ENCODE results near the gene FRMD4A. TPM values are rescaled to one million over a fixed set of nuclear protein-coding genes. Genes with fewer than 3 reads are reported as not detected.
"Not testable (repeated sequence)": the region's sequence is repeated elsewhere in the genome, so short reads cannot be mapped to it uniquely, and the experiment has no call there.

FRMD4A gene
- total RNA-seq, 2 experiments from 2014 or later = 7.1 to 7.2 TPM

GRCh38 chr10:13771992-13772391 lies 558.7 kb downstream of the FRMD4A start:
- Mint-ChIP-seq H3K27ac (no peak overlapping the region), H3K4me1 (no peaks in the 10 kb centered on the region), H3K27me3 (peaks cover 8% of the 10 kb centered on the region), H3K36me3 (no peaks in the 10 kb centered on the region), H3K4me3 (no peak overlapping the region), H3K9me3 (no peaks in the 10 kb centered on the region)
- DNase-seq = no peak

DNA sequence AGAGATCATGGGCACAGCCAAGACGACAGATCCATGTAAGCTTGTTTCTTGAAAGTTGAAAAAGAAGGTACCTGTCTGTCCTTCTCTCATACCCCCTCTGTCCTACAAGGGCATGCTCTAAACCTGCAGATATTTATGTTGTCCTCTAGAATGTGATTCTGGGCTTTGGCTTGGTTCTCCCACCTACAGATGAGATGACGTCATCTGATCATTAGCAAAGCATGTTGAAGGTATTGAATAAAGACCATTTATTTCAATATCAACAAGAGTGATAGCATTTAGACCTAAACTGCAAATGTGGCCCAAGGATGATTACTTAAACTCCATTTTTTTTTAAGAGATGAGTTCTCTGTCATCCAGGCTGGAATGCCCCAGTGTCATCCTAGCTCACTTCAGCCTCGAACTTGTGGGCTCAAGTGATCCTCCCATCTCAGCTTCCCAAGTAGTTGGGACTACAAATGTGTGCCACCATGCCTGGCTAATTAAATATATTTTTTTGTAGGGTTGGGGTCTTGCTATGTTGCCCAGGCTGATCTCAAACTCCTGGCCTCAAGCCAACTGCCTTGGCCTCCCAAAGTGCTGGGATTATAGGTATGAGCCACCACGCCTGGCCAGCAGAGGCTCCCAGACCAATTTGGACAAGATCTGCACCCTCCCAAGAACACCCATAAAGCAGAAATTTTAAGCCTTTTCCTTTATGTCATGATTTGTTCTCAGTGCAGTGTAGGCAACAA lies 559.8 kb downstream of the FRMD4A start:
- no peaks in the 10 kb centered on the region for H3K36me3 Mint-ChIP-seq

DNA sequence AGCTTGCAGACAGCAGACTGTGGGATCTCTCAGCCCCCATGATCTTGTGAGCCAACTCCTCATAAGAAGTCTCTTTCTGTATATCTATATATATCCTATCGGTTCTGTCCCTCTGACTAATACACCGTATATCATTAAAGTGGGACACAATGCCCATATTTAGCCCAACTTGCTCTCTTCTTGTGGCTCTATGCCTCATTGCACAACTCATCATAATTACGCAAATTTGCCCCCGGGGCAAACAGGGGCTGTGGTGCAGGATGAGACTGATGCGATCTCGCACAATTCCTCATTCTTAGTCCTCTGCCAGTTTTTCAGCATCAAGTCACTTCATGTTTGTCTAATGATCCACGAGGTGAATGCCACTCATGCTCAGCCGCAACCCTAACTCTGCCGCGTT lies 560.8 kb downstream of the FRMD4A start:
- Mint-ChIP-seq H3K36me3 (no peaks in the 10 kb centered on the region), H3K27me3 (peaks cover 5% of the 10 kb centered on the region), H3K9me3 (no peaks in the 10 kb centered on the region), H3K4me1 (no peaks in the 10 kb centered on the region), H3K4me3 (no peak overlapping the region), H3K27ac (no peak overlapping the region)
- no peak for DNase-seq

More for the DNA sequence above, 559.8 kb downstream of the FRMD4A start:
- peaks cover 8% of the 10 kb centered on the region for H3K27me3 Mint-ChIP-seq
- no peak overlapping the region for H3K27ac Mint-ChIP-seq
- no peaks in the 10 kb centered on the region for H3K4me1 Mint-ChIP-seq
- no peak for DNase-seq
- H3K9me3 Mint-ChIP-seq = no peaks in the 10 kb centered on the region
- H3K4me3 Mint-ChIP-seq = no peak overlapping the region

DNA sequence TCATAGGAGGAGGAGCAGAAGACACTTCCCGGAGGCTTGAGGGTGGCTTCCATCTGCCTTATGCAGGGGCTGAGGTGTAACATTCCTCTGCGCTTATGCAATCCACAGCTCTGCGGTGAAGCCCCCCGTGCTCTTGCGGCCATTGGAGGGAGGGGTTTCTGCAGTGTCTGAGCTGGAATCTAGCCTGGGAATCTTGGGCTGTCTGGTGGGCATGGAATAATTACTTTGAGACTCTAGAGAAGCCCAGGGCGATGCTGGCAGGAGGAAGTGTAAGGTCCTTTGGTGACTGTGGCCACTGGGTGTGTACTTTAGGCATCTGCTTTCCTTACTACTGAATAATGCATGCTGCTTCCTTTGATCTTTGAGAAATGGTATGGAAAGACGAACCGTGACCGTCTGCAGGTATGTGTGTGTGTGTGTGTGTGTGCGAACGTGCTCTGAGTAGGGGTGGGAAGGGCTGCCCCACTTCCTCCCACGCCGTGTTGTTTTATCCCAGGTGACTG lies 563.0 kb downstream of the FRMD4A start:
- Mint-ChIP-seq H3K9me3 (no peaks in the 10 kb centered on the region), H3K27me3 (peaks cover 5% of the 10 kb centered on the region), H3K27ac (no peak overlapping the region), H3K4me3 (no peak overlapping the region), H3K4me1 (no peaks in the 10 kb centered on the region), H3K36me3 (no peaks in the 10 kb centered on the region)
- DNase-seq = no peak

DNA sequence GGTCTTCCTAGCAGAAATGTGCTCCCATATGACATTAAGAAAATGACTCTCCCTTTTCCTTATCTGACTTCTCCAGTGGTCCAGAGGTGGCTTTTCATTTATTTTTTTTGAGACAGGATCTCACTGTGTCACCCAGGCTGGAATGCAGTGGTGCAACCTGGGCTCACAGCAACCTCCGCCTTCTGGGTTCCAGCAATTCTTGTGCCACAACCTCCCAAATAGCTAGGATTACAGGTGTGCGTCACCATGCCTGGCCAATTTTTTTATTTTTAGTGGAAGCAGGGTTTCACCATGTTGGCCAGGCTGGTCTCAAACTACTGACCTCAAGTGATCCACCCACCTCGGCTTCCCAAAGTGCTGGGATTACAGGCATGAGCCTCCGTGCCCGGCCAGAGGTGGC lies 563.6 kb downstream of the FRMD4A start:
- DNase-seq, H3K9me3 Mint-ChIP-seq, H3K27ac Mint-ChIP-seq, H3K27me3 Mint-ChIP-seq, H3K4me3 Mint-ChIP-seq, H3K36me3 Mint-ChIP-seq, H3K4me1 Mint-ChIP-seq: not testable (repeated sequence)

- Mint-ChIP-seq H3K27ac (no peak overlapping the region), H3K36me3 (no peaks in the 10 kb centered on the region), H3K4me1 (no peaks in the 10 kb centered on the region), H3K27me3 (peaks cover 5% of the 10 kb centered on the region), H3K4me3 (no peak overlapping the region), H3K9me3 (no peaks in the 10 kb centered on the region)
- DNase-seq = no peak
Observed at GRCh38 chr10:13765641-13766341, 564.9 kb downstream of the FRMD4A start.

GRCh38 chr10:13761490-13762091 lies 569.1 kb downstream of the FRMD4A start:
- no peaks in the 10 kb centered on the region for H3K4me1 Mint-ChIP-seq
- H3K4me3 Mint-ChIP-seq = no peak overlapping the region
- no peak overlapping the region for H3K27ac Mint-ChIP-seq
- no peaks in the 10 kb centered on the region for H3K36me3 Mint-ChIP-seq
- DNase-seq = no peak
- no peaks in the 10 kb centered on the region for H3K27me3 Mint-ChIP-seq
- H3K9me3 Mint-ChIP-seq = no peaks in the 10 kb centered on the region

DNA sequence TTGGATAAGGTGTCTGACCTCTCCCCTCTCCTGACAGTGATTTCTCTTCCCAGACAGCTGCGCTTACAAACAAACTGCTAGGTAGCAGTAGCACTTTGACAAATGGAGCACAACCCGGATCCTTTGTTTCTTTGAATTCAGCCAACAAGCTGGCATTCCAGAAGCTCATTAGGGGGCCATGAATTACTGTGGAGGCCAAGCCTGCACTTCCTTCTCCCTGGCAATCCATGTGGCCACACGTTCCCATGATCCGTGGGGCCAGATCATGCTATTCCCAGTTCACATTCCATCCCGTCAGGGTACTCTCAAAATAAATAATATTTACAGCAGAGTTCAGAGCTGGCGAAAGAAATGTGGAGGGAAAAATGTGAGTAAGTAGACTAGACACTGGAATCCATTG lies 571.6 kb downstream of the FRMD4A start:
- Mint-ChIP-seq H3K36me3 (no peaks in the 10 kb centered on the region), H3K27me3 (no peaks in the 10 kb centered on the region), H3K4me3 (no peak overlapping the region), H3K27ac (no peak overlapping the region), H3K4me1 (no peaks in the 10 kb centered on the region), H3K9me3 (no peaks in the 10 kb centered on the region)
- DNase-seq = no peak

DNA sequence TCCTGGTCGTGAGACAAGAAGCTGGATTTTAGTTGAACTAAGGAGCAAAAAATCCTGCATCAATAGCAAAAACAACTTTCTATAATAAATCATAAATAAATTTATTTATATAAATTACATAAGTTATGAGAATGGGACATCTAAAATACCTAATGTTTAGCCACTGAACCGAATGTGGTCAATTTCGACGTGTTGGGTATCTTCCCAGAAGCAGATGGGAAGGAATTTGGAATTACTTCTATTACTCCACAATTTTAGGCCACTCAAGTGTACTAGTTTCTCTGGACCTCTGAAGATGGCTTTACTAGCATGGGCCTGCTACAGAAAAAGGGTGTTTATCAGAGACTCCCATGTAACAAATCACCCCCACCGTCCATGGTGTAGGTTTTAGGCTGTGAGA lies 572.0 kb downstream of the FRMD4A start:
- Mint-ChIP-seq H3K27ac (no peak overlapping the region), H3K36me3 (no peaks in the 10 kb centered on the region), H3K27me3 (no peaks in the 10 kb centered on the region), H3K9me3 (no peaks in the 10 kb centered on the region), H3K4me3 (no peak overlapping the region), H3K4me1 (no peaks in the 10 kb centered on the region)
- no peak for DNase-seq

DNA sequence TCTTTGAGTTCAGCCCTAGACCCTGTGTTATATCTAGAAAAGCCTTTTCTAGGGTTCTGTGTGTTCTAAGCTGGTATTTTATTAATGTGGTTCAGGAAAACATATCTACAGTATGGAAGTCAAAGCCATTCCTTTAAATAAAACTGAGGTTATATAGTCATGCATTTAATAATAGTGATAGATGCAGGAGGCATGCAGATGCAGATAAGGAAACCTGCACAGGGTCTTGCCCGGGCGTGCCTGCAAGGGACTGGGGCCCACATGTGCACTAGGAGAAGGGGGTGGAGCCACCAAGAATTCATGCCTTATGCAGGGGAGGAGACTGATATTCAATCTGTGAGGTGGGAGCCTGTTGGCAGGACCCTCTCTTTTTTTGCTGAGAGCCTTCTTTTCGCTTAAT lies 572.4 kb downstream of the FRMD4A start:
- Mint-ChIP-seq H3K36me3 (no peaks in the 10 kb centered on the region), H3K27ac (no peak overlapping the region), H3K4me1 (no peaks in the 10 kb centered on the region), H3K9me3 (no peaks in the 10 kb centered on the region), H3K27me3 (no peaks in the 10 kb centered on the region), H3K4me3 (no peak overlapping the region)
- no peak for DNase-seq

DNA sequence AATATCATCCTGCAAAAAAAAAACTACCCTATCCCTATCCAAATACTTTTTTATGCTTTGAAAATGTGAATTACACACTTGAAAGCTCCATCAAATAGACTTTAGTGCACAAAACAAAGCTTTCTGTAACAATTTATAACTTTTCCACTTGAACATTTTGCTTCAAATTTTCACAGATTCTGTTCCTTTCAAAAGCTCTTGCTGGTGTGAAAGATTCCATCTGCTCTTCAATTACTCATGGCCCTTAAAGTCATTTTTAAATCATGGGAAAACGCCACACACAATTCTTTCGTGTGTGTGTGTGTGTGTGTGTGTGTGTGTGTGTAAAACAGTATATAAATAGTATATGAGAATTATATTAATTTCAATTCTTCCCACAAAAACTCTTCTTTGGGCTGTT lies 576.4 kb downstream of the FRMD4A start:
- Mint-ChIP-seq H3K27me3 (peaks cover 9% of the 10 kb centered on the region), H3K9me3 (no peaks in the 10 kb centered on the region), H3K27ac (no peak overlapping the region), H3K4me3 (no peak overlapping the region), H3K36me3 (no peaks in the 10 kb centered on the region), H3K4me1 (no peaks in the 10 kb centered on the region)
- no peak for DNase-seq

DNA sequence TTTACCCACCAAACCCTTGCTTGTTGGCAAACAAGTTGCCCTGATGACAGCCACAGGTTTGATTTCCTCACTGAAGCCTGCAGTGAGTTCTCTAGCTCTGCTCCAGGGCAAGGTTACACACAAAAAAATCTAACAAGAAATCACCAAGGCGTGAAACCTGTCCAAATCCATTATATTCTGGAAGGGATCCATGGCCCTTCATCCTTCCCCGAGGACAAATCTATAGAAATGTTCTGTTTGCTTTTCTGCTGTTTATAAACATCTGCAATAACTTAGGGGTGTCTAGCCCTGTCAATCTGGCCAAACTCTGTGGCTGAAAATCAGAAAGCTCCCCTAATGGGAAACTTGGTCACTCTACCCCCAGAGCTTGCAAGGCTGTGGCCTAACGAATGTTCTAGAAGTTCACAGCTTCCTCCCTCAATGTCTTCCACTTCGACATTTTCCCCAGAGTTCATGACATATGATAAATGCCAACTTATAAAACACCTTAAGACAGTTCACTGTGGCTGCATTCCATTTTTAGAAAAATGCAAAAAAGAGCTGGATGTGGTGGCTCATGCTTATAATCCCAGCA lies 579.4 kb downstream of the FRMD4A start:
- no peaks in the 10 kb centered on the region for H3K9me3 Mint-ChIP-seq
- peaks cover 5% of the 10 kb centered on the region for H3K4me1 Mint-ChIP-seq
- no peak overlapping the region for H3K4me3 Mint-ChIP-seq
- no peaks in the 10 kb centered on the region for H3K36me3 Mint-ChIP-seq
- no peak overlapping the region for H3K27ac Mint-ChIP-seq
- H3K27me3 Mint-ChIP-seq = peaks cover 10% of the 10 kb centered on the region
- no peak for DNase-seq

DNA sequence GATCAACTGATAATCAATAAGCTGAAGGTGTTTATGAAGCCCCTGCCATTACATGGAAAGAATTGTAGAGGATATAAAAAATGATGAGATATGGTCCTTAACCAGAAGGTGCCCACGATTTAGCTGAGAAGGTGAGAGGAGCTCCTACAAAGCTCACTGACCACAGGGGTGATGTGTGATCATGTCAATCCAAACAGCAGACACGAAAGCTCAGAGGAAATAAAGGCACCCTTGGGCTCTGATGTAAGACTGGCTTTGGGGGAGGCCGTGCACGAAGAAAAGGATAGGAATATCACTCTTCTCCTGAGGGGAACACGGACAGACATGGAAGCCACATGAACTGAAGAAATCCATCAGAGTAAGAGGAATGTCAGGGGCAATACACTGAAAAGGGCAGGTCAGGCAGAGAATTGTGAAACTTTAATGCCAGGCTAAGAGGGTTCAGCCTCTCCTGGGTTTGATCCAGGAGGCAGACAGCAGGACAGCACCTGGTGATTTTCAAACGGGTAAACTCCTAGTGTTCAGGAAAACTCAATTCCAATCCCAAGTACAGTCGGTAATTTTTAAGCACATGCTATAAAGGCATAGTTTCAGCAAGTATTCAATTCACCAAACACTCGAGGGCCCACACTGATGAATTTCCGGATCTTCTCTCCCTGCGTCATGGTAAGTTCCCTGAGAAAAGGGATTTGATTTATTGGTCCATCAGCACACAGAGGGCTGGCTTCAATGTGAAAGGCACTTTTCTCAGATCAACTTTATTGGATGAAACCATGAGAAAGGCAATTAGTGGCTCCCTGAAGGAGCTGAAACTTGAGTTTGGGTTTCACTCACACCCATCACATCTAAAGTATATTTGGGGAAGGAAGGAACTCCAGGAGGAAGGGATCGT lies 580.2 kb downstream of the FRMD4A start:
- Mint-ChIP-seq H3K9me3 (no peaks in the 10 kb centered on the region), H3K4me3 (no peak overlapping the region), H3K27ac (no peak overlapping the region), H3K4me1 (peaks cover 5% of the 10 kb centered on the region), H3K27me3 (peaks cover 12% of the 10 kb centered on the region), H3K36me3 (no peaks in the 10 kb centered on the region)
- no peak for DNase-seq

DNA sequence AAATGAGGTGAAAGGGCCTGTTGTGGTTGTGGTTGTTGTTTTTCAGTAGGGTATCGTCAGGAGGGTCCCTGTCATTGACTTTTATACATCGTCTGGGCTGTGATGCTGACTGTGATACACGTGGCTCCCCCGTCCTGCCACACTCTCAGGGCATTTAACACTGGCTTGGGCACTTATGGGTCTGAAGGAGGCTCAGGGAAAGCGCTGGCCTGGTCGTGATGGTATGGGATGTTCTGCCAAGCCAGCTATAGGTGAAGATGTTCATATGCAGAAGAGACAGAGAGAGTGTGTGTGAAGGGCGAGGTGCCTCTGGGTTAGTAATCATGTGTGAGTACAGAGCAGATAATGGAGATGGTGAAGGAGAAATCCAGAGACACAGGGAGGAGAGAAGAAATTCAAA lies 585.5 kb downstream of the FRMD4A start:
- Mint-ChIP-seq H3K27ac (no peak overlapping the region), H3K36me3 (no peaks in the 10 kb centered on the region), H3K9me3 (no peaks in the 10 kb centered on the region), H3K27me3 (peaks cover 26% of the 10 kb centered on the region), H3K4me1 (peaks cover 9% of the 10 kb centered on the region), H3K4me3 (no peak overlapping the region)
- no peak for DNase-seq
